AG09309 (cell line): ENCODE results near the gene APIP.

ENCODE experiments used
- DNase-seq: peaks from one replicate; pipeline ENCODE4 v3.0.0-alpha.2; 2010; ENCODE audit warnings: low read depth
- H3K4me3 ChIP-seq: 2 replicates; pipeline ENCODE4 v1.5.1; 2011; ENCODE audit warnings: mild to moderate bottlenecking, low read depth, low read length, moderate library complexity; ENCODE audit not compliant: control insufficient read depth
- TF ChIP-seq, protein P1 (sequence below): IDR thresholded peaks from 2 replicates; pipeline ENCODE4 v1.5.1; 2011; ENCODE audit warnings: mild to moderate bottlenecking, low read depth, low read length, inconsistent platforms; ENCODE audit not compliant: insufficient read depth, control insufficient read depth; ENCODE audit errors: missing control alignments

Gene APIP, protein sequence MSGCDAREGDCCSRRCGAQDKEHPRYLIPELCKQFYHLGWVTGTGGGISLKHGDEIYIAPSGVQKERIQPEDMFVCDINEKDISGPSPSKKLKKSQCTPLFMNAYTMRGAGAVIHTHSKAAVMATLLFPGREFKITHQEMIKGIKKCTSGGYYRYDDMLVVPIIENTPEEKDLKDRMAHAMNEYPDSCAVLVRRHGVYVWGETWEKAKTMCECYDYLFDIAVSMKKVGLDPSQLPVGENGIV

DNA sequence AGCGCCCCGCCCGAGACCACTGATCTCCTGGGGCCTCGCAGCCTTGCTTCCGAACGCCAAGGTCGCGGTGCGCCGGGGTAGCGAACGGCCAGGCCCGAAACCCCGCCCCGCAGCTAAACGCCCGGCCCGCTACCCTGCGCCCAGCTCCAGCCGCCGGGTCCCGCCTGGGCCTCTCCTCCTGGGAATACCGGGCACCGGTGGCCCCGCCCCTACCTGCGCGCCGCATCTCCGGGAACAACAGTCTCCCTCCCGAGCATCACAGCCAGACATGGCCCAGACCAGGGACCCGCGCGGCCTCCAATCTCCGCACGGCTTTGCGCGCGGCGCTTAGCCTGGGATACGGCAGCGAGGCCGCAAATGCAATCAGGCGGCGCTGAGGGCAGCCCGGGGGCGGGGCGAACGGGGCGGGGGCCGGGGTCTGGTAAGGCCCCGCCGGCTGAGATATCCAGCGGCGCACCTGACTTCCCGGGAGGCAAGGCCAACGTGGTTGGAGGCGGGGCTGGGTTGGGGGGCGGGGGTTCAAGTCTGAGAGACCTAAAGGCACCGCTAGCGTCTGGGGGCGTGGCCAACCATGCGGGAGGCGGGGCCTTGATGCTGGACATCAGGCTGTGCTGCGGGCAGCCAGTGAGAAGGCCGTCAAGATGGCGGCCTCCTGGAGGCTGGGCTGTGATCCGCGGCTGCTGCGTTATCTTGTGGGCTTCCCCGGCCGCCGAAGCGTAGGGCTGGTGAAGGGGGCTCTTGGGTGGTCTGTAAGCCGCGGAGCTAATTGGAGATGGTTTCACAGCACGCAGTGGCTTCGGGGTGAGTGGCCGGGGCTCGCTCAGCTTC lies at the start of gene APIP, which contains the start of gene PDHX:
TSS of gene APIP (minus strand) at position 365 of the 828 bp plus-strand sequence. CDS start at position 270, 95 bp downstream.
TSS of gene PDHX (plus strand) at position 604 of the 828 bp plus-strand sequence. CDS start at position 642, 38 bp downstream.
- H3K4me3 ChIP-seq: peak within 1 kb of the TSS; percentile 77

DNA sequence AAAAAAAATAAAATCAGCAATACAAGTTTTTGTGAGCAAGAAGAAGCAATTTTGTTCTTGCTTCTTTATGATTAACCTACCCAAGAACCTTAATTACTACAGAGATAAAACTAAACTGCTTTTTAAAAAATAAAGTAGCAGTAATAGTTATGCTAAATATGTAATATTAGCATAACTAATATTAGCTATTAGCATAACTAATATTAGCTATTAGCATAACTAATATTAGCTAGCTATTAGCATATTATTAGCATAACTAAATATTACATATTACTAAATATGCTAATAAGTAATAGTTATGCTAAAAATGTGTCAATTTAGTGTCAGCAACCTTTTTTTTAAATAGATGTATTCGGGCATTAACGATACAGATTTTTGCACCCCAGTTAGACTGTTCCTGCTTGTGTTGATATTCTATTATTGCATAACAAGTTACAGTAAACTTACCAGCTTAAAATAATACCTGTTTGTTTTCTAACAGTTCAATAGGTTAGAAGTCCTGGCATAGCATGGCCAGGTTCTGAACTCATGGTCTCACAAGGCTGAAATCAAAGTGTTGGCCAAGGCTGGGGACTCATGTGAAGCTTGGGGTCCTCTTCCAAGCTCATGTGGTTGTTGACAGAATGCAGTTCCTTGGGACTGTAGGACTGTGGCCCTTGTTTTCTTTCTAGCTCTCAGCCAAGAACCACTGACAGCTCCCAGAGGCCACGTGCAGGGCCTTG lies 48.6 kb upstream of the APIP start:
- DNase-seq: no peak
- H3K4me3 ChIP-seq: no peak overlapping the region
- TF ChIP-seq, protein P1, sequence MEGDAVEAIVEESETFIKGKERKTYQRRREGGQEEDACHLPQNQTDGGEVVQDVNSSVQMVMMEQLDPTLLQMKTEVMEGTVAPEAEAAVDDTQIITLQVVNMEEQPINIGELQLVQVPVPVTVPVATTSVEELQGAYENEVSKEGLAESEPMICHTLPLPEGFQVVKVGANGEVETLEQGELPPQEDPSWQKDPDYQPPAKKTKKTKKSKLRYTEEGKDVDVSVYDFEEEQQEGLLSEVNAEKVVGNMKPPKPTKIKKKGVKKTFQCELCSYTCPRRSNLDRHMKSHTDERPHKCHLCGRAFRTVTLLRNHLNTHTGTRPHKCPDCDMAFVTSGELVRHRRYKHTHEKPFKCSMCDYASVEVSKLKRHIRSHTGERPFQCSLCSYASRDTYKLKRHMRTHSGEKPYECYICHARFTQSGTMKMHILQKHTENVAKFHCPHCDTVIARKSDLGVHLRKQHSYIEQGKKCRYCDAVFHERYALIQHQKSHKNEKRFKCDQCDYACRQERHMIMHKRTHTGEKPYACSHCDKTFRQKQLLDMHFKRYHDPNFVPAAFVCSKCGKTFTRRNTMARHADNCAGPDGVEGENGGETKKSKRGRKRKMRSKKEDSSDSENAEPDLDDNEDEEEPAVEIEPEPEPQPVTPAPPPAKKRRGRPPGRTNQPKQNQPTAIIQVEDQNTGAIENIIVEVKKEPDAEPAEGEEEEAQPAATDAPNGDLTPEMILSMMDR: no peak

More for the DNA sequence above, at the start of gene APIP, which contains the start of gene PDHX:
- TF ChIP-seq, protein P1: no peak
- peak; percentile 91 for DNase-seq

DNA sequence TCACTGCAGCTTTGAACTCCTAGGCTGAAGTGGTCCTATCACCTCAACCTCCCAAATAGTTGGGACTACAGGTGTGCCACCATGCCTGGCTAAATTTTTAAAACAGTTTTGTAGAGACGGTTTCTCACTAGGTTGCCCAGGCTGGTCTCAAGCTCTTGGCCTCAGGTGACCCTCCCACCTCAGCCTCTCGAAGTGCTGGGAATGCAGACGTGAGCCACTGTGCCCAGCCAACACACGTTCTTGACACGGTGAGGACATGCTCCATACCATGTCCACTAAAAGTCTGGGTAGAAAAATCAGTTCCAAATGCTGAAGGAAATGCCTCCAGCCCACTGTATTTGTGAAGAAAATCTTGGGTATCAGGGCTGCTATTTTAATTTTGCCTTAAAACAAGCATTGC lies 47.2 kb upstream of the APIP start:
- no peak overlapping the region for H3K4me3 ChIP-seq
- TF ChIP-seq, protein P1: no peak

DNA sequence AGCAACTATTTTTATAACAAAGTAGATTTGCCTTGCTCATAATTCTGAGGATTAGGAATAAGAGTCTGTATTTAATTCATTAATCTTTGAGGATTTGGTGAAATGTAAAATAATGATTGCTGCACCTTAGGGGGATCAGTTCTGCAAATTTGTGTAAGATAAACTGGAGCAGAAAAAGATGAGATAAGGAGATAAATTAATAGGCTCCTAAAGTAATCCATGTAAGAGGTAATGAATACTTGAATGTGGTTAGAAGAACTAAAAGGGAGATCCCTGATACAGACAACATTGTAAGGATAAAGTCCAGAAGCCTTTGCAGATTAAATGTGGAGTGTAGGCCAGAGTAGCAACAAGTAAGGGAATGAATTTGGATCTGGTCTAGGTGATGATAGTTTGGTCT lies 45.9 kb upstream of the APIP start:
- no peak overlapping the region for H3K4me3 ChIP-seq
- TF ChIP-seq, protein P1: no peak
- DNase-seq: no peak

More for the DNA sequence above, 47.2 kb upstream of the APIP start:
- DNase-seq: no peak

DNA sequence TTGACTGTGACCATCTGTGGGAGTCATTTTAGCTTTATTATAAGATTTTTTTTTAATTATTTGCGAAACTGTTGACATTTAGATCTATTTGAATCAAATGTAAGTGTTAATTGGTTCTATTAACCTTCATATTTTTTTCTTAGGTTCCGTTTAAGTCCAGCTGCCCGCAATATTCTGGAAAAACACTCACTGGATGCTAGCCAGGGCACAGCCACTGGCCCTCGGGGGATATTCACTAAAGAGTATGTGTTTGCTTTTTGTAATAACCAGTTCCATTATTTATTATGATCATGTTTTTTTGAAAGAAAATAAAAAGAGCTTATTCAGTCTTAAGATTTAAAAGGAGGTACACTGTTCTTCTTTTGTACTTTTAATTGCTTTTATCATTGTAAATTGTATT lies 44.1 kb upstream of the APIP start:
- TF ChIP-seq, protein P1: no peak
- H3K4me3 ChIP-seq: no peak overlapping the region
- DNase-seq: no peak

DNA sequence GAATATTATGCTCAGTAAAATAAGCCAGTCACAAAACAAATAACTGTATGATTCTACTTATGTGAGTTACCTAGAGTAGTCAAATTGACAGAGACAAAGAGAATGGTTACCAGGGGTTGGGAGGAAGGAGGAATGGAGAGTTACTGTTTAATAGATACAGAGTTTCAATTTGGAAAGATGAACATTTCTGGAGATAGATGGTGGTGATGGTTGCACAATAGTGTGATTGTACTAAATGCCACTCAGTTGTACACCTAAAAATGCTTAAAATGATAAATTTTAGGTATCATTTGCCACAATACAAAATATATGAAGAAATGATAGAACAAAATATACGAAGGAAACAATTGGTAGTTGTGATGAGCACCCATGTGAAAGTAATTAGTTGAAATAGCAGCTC lies 43.6 kb upstream of the APIP start:
- TF ChIP-seq, protein P1: no peak
- DNase-seq: no peak
- H3K4me3 ChIP-seq: no peak overlapping the region
